ENCODE data around the gene DEUP1.
"Not testable (repeated sequence)": the region's sequence is repeated elsewhere in the genome, so short reads cannot be mapped to it uniquely, and the experiment has no call there.

Gene DEUP1

GRCh38 chr11:93359396-93359795 lies 28.9 kb downstream of the DEUP1 start:
- DNase-seq (ENCODE audit: low read depth): no peak

- DNase-seq (ENCODE audit: low read depth): no peak
Measured at GRCh38 chr11:93361435-93361834, 30.9 kb downstream of the DEUP1 start.

GRCh38 chr11:93368022-93368421 lies 37.5 kb downstream of the DEUP1 start:
- no peak for DNase-seq (ENCODE audit: low read depth)

GRCh38 chr11:93370260-93370659 lies 39.7 kb downstream of the DEUP1 start:
- DNase-seq (ENCODE audit: low read depth): no peak

- DNase-seq (ENCODE audit: low read depth): no peak
Measured at GRCh38 chr11:93389737-93390136, 59.2 kb downstream of the DEUP1 start.

- DNase-seq (ENCODE audit: low read depth): no peak
Measured at GRCh38 chr11:93392867-93393266, 62.3 kb downstream of the DEUP1 start.

GRCh38 chr11:93393386-93393785 lies 62.8 kb downstream of the DEUP1 start:
- no peak for DNase-seq (ENCODE audit: low read depth)

GRCh38 chr11:93394488-93394887 lies 63.9 kb downstream of the DEUP1 start:
- DNase-seq (ENCODE audit: low read depth): no peak

- DNase-seq (ENCODE audit: low read depth): no peak
Measured at GRCh38 chr11:93396316-93396715, 65.8 kb downstream of the DEUP1 start.

- DNase-seq (ENCODE audit: low read depth): no peak
Measured at GRCh38 chr11:93403930-93404329, 73.4 kb downstream of the DEUP1 start.

GRCh38 chr11:93407777-93408401 lies 77.3 kb downstream of the DEUP1 start:
- DNase-seq (ENCODE audit: low read depth): no peak

GRCh38 chr11:93410441-93410840 lies 79.9 kb downstream of the DEUP1 start:
- no peak for DNase-seq (ENCODE audit: low read depth)

- DNase-seq (ENCODE audit: low read depth): no peak
Measured at GRCh38 chr11:93411705-93412104, 81.2 kb downstream of the DEUP1 start.

- no peak for DNase-seq (ENCODE audit: low read depth)
Measured at GRCh38 chr11:93432247-93432646, 101.7 kb downstream of the DEUP1 start.

GRCh38 chr11:93443232-93443631 lies 112.7 kb downstream of the DEUP1 start:
- DNase-seq (ENCODE audit: low read depth): not testable (repeated sequence)

GRCh38 chr11:93444617-93445073 lies 114.1 kb downstream of the DEUP1 start:
- no peak for DNase-seq (ENCODE audit: low read depth)

GRCh38 chr11:93458286-93458685 lies 127.7 kb downstream of the DEUP1 start:
- no peak for DNase-seq (ENCODE audit: low read depth)

- DNase-seq (ENCODE audit: low read depth): not testable (repeated sequence)
Measured at GRCh38 chr11:93463666-93464065, 133.1 kb downstream of the DEUP1 start.

GRCh38 chr11:93464927-93465540 lies 134.5 kb downstream of the DEUP1 start:
- no peak for DNase-seq (ENCODE audit: low read depth)

GRCh38 chr11:93467054-93467453 lies 136.5 kb downstream of the DEUP1 start:
- no peak for DNase-seq (ENCODE audit: low read depth)

GRCh38 chr11:93468290-93468689 lies 137.7 kb downstream of the DEUP1 start:
- no peak for DNase-seq (ENCODE audit: low read depth)

- DNase-seq (ENCODE audit: low read depth): no peak
Measured at GRCh38 chr11:93474123-93474522, 143.6 kb downstream of the DEUP1 start.

GRCh38 chr11:93476796-93477195 lies 146.3 kb downstream of the DEUP1 start:
- no peak for DNase-seq (ENCODE audit: low read depth)

GRCh38 chr11:93477684-93478234 lies 147.2 kb downstream of the DEUP1 start:
- no peak for DNase-seq (ENCODE audit: low read depth)
